GM19467 (cell line): ENCODE data around the gene CHMP2A.
"Not testable (repeated sequence)": the region's sequence is repeated elsewhere in the genome, so short reads cannot be mapped to it uniquely, and the experiment has no call there.

ENCODE experiments used
- ATAC-seq: cut with Tn5 transposase; IDR thresholded peaks from one replicate; pipeline ENCODE4 v1.9.1; 2021; ENCODE audit warnings: mild to moderate bottlenecking, moderate library complexity; ENCODE audit not compliant: unreplicated experiment

Gene CHMP2A

DNA sequence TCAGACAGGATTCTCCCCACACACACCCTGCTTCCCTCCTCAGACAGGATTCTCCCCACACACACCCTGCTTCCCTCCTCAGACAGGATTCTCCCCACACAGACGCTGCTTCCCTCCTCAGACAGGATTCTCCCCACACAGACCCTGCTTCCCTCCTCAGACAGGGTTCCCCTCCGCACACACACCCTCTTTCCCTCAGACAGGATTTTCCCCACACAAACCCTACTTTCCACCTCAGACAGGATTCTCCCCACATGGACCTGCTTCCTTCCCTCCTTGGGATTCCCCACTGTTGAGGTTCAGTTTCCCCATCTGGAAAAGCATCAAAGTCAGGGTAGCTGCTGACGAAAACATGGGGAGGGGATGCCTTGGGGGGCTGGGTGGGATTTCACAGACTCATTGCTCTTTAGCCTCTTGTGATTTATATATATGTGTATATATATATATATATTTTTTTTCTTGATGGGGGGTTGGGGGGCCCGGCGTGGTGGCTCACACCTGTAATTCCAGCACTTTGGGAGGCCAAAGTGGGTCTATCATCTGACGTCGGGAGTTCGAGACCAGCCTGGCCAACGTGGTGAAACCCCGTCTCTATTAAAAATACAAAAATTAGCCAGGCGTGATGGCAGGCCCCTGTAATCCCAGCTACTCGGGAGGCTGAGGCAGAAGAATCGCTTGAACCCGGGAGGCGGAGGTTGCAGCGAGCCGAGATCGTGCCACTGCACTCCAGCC lies 12.1 kb downstream of the CHMP2A start:
- ATAC-seq: not testable (repeated sequence)

DNA sequence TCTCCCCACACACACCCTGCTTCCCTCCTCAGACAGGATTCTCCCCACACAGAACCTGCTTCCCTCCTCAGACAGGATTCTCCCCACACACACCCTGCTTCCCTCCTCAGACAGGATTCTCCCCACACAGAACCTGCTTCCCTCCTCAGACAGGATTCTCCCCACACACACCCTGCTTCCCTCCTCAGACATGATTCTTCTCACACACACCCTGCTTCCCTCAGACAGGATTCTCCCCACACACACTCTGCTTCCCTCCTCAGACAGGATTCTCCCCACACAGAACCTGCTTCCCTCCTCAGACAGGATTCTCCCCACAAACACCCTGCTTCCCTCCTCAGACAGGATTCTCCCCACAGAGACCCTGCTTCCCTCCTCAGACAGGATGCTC lies 15.7 kb downstream of the CHMP2A start:
- ATAC-seq: not testable (repeated sequence)

DNA sequence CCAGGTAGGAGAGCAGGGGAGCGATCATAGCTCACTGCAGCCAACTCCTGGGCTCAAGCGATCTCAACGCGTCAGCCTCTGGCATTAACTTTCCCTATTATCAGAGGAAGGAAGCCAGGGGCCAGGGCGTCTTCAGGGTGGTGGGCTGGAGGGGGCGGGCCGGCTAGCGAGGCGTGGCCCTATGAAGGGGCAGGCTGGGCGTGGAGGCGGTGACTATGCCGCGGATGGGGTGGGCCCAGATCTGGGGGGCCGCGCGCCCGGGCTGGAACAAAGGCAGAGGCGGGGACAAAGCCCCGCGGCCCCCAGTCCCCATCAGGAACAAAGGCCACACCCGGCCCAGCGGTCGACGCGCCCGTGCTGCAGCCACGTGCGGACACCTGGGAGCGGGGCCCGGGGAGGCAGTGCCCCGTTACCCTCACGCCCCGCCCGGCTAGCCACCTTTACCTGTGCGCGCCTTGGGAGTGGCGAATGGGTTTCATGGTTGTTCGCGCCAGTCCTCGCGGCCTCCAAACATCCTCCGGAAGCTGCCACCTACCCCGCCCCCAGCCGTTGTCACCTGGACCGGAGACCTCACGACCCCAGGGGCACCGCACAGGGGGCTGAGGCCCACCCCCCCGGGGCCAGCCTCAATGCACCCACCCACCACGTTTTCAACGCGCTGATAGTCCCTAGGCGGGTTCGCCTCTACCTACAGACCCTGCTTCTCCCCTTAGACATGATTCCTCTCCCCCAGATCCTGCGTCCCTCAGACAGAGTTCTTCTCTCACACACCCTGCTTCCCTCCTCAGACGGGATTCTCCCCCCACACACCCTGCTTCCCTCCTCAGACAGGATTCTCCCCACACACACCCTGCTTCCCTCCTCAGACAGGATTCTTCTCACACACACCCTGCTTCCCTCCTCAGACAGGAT lies 16.4 kb downstream of the CHMP2A start:
- no peak for ATAC-seq

DNA sequence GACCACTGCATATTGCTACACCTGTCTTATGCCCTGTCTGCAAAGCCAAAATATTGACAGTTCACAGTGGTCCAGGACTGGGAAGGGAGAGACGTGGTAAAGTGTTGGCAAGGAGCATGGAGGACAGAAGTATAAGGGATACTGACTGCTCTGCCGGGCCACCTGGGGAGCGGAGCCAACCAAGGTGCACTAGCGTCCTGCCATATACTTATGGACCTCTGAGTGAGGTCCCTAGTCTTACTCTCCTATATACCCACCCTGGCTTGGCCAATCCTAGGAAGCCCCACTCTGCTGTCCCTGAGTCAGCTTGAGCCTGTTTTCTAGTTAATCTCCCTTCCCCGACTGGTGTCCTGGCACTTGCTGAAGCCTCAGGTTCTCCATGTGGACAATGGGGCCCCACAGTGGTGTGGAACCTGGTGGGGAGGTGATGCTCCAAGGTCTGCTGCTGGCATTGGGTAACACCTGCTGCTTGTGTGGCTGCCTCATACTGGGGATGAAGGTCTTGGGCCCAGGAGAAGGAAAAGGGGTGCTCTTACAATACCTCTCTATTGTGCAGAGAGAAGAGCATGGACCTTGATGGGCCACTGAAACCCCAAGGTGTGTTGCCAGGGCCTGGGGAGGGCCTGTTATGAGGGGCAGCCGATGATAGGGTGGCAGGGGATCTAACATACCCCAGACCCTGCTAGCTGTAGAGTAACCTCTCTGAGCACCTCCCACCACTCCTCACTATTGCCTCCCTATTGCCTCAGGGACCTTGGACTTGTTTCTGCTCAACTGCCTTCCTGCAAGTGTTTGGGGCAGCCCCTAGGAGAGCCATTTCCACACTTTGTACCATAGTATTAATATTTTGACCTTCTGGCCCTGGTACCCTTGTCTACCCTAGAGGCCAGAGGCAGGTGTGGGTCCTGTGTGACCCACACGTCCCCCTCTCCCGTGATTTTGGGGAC lies 17.8 kb downstream of the CHMP2A start:
- ATAC-seq: no peak

DNA sequence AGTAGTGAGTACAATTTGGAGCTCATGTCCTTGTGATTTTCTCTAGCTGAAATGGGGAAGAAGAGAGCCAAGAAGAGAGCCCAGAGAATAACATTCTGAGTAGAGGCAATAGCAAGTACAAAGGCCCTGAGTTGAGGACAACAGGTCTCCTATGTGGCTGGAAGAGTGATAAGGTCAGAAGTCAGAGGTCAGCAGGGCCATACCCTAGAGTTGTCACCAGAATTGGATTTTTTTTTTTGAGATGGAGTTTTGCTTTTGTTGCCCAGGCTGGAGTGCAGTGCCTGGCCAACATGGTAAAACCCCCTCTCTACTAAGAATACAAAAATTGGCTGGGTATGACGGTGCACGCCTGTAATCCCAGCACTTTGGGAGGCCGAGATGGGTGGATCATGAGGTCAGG lies 19.0 kb downstream of the CHMP2A start:
- no peak for ATAC-seq

DNA sequence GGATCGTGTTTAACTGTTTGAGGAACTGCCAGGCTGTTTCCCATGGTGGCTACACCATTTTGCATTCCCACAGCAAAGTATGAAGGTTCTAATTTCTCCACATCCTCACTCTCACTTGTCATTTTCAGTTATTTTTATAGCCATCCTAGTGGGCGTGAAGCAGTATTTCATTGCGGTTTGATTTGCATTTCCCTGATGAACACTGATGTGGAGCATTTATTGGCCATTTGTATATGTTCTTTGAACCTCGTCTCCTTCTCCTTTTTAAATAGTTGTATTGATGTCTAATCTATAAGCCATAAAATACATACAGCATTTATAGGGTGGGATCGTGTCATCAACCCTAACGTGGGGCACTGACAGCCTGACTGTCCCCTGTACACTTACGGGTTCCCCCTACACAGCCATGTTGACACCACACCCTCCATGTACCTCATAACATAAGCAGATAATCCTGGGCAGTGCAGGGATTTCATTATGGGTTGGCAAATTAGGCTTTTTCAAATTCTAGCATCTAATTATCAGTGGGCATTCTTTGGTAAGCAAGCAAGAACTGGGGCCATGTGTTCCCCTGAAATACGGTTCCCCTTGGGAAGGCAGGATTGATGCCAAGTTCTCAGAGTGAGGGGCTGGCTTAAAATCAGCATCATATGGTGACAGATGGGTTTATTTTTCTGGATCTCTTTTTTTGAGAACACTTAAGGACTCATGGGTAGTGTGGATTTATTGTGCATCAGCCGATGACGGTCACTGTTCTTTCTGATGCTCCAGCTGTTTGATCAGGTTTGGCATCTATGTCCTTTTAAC lies 23.7 kb downstream of the CHMP2A start:
- ATAC-seq: no peak

DNA sequence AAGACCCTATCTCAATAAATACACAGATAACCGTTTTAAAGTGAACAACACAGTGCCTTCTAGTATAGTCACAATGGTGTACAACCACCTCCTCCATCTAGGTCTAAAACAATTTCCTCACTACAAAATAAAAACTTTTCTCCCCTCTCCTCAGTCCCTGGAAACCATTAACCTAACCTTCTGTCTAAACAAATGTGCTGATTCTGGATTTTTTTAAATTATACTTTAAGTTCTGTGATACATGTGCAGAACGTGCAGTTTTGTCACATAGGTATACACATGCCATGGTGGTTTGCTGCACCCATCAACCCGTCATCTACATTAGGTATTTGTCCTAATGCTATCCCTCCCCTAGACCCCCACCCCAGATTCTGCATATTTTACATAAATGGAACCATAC lies 25.5 kb downstream of the CHMP2A start:
- no peak for ATAC-seq

DNA sequence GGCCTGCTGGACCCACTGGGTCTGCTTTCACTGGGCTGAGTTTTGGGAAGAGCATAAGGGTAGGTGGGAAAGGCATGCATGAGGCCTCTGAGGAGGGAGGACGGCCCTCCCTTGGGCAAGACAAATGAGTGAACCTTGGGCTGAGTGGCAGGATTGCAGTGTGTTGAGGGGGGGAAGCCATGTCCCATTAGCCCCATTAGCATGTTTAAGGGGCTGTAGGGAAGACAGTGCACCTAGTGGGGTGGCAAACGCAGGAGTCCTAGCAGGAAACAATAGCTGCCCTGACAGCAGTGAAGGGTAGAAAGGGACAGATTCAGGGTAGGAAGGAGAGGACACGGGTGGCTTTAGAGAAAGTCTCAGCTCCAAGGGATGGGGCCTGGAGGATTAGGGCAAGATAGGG lies 32.2 kb downstream of the CHMP2A start:
- ATAC-seq: no peak

DNA sequence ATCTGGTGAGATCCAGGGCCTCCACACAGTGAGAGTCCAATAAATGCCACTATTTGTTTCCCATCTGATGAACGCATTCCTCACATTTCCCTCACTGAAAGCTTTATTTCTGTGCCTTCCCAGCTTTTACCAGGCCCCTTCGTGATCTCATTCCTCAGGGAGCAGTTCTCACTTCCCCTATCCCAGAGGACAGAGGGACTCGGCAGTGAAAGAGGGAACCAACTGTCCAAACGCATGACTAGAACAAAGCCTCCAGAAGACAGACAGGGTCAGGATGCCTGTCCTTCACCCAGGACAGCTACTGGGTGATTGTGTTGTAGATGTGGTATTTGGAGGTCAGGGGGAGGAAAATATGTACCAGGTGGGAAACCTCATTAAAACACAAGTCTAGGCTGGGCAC lies 33.3 kb downstream of the CHMP2A start:
- no peak for ATAC-seq

DNA sequence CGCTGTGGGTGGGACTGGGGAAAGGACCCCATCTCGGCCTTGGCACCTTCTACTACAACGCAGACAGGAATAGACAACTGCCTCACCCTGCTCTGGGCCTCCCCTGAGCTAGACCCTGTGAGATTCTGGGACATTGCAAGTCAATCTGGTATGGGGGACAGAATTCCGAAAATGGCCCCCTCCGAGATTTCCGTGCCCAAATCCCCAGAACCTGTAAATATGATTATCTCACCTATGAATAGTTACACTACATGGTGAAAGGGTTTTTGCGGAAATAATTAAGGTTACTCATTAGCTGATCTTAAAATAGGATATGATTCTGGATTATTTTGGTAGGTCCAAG lies 34.7 kb downstream of the CHMP2A start:
- ATAC-seq: no peak

DNA sequence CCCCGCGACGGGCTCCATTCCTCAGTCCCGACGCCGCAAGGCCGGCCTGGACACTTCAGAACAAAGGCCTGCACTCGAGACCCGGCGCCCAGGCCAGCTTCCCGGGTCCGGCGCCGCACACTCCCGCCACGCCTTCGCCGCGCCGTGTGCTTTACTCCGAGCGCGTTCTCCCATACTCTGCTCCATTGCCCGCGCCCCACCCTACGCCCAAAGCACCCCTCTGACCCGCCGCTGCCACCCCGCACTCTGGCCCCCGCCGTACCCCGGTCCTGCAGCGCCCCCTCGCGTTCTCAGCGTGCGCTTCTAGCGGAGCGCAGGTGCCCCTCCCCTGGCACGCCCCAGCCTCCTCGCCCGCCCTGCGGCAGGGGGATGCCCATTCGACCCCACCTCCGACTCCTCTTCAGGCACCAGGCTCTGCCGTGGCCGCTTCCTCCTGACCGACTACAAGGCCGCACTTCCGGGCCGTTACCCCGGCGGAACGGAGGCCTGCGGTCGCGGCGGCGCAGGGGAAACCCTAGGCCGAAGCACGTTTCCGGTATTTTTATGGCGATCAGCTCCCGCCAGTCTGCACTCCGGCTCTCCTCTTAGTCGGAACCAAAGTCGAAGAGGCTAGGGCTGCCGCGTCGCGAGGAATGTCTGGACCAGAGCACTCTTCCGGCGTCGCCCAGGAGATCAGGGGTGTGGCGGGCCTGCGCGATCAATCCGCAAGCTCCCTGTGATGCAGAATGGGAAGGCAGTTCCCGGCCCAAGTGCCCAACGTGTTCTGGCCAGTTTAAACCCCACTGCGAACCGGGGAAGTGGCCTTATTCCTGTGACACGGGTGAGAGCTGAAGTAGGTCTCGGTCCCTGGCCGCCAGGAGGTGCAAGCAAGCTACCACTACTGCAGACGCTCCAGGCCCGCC lies 35.3 kb downstream of the CHMP2A start, which contains the start of gene ZBTB45:
Gene ZBTB45 (minus strand): TSS at position 456 of the 902 bp plus-strand sequence. CDS start 2,137 bp downstream, outside the sequence.
- ATAC-seq: peak; percentile 80

DNA sequence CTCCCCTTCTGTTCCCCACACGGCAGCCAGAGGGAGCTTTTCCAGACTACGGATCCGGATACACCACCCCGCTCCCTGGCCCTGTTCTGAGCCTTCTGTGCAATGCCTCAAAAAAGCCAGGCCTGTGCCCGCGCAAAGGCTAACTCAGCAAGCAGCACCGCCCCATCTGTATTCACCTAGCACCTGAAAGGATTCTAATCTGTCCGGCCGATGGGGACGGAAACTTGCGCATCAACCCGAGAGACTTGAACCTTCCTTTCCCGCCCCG lies 35.9 kb downstream of the CHMP2A start:
- ATAC-seq: peak; percentile 2

DNA sequence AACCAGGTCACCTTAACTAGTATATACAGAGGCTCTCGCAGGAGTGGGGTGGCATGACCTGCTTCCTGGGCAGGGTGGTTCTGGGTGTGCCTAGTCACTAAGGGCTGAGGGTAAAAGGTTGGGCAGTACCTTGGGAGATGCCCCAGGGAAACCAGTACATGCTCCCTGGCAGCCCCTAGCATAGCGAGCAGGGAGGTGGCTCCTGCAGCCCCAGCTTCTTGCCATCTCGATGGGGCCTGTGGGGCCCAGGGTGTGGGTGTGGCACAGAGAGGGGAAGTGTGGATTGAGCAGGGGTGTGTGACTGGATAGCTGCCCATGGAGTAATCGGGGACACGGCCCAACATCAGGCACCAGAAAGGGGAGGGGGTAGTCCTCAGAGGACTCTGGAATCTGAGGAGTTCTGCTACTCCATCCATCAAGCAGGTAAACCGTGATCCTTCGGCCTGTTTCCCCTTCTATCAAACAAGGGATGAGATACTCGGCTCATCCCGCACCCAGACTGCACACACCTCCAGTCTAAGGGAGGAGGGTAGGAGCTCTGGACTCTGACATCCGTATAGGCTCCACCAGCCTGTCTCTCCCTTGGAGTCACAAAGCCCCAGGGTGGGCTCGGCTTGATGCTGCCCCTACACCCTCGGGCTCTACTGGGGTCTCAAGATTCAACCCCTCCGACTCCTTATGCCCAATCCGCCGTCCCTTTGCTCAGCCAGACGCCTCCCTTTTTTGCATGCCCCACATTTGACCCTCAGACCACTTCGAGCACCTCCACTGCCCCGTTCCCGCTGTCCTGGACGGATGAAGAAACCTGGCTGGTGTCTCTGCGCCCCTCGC lies 36.4 kb downstream of the CHMP2A start:
- ATAC-seq: no peak

DNA sequence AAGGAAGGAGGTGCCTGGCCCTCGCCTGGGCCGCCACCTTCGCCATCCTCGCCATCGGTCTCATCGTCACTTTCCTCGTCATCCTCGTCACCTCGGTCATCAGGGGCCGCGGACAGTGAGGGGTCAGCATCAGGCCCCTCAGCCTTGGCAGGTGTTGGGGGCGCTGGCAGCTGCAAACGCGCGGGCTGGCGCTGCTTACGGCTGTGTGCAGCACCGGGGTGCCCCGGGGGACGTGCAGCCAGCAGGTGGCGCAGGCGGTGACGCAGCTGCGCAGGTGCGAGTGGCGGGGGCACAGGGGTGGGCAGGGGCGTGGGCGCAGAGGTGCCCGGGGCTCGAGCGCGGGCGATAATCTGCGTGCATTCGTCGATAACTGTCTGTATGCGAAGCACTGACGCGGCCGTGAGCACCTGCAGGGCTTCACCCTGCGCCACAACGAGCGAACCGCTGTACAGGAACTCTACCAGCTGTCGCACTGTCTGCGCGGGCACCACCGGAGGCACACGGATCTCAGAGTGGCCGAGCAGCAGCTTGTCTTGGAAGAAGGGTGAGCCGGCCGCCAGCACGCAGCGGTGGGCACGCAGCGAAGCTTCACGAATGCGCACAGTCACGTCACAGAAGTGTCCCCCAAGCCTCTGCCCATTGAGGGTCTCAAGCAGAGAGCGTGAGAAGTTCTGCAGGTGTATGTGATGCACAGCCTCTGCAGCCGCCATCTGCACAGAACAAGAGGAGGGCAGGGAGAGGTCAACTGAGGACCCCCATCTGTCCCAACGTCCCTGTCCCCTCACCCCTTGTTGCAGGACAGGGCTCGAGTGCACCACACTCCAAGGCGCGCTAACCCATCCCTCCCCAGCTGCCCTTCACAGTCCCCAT lies 37.7 kb downstream of the CHMP2A start:
- no peak for ATAC-seq

DNA sequence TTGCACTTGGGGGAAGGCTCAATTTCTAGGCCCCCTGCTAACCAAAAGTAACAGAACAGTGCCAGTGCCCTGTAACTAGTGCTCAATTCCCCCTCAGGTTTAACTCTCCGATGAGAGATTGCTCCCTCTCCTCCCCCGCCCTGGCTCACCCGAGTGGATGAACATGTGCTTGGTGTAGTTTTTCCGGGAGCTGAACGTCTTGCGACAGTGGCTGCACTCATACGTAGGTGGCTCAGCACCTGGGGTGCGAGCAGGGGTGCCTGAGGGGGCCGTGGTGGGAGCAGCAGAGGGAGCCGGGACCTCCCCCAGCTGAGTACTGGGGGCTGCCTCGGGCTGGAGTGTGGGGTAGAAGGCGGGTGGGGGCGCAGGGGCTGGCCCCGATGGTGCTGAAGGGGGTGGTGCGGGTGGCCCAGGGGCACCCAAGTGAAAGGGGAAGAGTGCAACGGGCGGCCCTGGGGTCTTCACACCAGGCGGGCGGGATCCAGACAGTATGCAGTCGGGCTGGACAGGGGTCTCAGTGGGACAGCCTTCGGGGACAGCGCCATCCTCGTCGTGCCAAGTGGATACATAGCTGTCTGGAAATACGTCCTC lies 38.6 kb downstream of the CHMP2A start:
- no peak for ATAC-seq

DNA sequence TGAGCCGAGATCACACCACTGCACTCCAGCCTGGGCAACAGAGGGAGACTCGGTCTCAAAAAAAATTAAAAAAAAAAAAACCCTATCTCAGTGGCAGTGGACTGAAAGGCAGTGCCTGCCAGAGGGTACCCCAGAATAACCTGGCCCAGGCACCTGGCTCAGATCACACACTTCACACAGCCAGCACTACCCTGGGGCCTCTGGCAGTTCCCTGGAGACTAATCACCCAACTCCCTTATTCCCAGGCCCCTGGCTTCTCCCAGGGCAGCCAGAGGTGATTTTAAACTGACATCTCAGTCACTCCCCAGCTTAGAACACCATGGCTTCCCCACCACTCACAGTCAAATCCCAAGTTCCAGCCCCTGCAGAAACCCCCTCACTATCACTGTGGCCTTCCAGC lies 39.6 kb downstream of the CHMP2A start:
- ATAC-seq: no peak

DNA sequence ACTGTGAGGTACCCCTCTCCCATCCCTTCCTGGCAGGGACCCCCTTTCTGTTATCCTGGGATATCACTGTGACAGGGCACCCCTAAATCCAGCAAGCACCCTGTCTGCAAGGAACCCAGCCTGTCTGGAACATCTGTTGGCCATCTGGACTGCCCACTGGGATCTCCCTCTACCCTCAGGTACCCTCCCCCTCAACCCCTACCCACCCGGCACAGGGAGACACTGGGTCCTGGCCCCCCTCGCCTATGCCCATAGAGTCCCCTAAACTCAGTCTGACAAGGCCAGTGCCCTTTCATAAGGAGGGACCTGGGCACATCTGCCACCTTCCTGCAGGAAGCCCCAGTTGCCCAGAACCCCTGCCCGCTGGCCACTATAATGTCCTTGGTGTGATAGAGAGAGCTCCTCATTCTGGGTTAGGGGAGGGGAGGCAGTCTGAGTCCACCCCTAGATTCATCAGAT lies 40.3 kb downstream of the CHMP2A start:
- no peak for ATAC-seq
